ENCODE data around the gene SH3RF2. TPM values are rescaled to one million over a fixed set of nuclear protein-coding genes. Genes with fewer than 3 reads are reported as not detected.

SH3RF2 gene
- total and polyA plus RNA-seq, 9 of the 15 experiments (the other 6 are each of a cell fraction or from before 2014, with no cell fraction given), result 0.05 TPM; not detected in 8

DNA sequence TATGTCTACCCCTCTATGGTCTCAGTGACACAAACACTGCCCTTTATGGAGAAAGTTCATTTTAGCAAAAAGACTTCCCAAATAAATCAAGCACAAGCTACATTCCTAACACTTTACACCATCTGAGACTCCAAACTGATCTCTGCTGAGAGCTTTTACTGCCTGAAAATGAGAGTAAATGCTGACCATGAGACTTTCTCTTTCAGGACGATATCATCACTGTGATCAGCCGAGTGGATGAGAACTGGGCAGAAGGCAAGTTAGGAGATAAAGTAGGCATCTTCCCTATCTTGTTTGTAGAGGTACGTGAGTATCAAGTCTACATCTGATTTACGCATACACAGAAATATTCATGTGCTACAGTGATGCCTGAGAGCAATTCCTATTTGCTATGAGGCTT lies 67.5 kb downstream of the SH3RF2 start:
- POLR2A ChIA-PET, result interaction anchor here (0.7 kb wide), 1 partner anchor 54 kb away, joined by 4 read pairs; no protein-coding TSS in a partner anchor
- no peak for FAIRE-seq

GRCh38 chr5:146005264-146005663 lies 68.9 kb downstream of the SH3RF2 start:
- Histone ChIP-seq H4K20me1 (replicated peaks; ENCODE audit: control insufficient read depth, insufficient read depth, low read length) (no peaks in the 10 kb centered on the region), H2AFZ (ENCODE audit: low read depth, low read length) (no peak overlapping the region), H3K79me2 (ENCODE audit: control insufficient read depth, insufficient read depth, low read length) (no peaks in the 10 kb centered on the region), H3K27ac (ENCODE audit: extremely low read depth, low read depth, low read length) (no peak overlapping the region), H3K9ac (ENCODE audit: insufficient read depth in 1 of 2, low read depth in 2 of 2, low read length in 2 of 2) (no peak overlapping the region), H3K4me1 (replicated peaks in 1 of 2; ENCODE audit: control insufficient read depth in 2 of 2, insufficient read depth in 2 of 2, low read length in 2 of 2) (no peaks in the 10 kb centered on the region; a peak in 1 of 5 replicates), H3K27me3 (ENCODE audit: control insufficient read depth in 2 of 2, insufficient read depth in 2 of 2, low read length in 2 of 2) (no peaks in the 10 kb centered on the region), H3K4me3 (no peak overlapping the region), H3K36me3 (ENCODE audit: control insufficient read depth, insufficient read depth, low read length) (no peaks in the 10 kb centered on the region), H3K9me1 (ENCODE audit: control insufficient read depth, insufficient read depth, low read length) (no peaks in the 10 kb centered on the region), H3K9me3 (replicated peaks; ENCODE audit: control insufficient read depth, insufficient read depth, low read depth, low read length) (no peaks in the 10 kb centered on the region), H3K4me2 (ENCODE audit: insufficient read depth, low read length) (no peak overlapping the region)
- DNase-seq (ENCODE audit: extremely low read depth in 1 of 4, low spot score in 3 of 4) (no peak), FAIRE-seq (no peak), ATAC-seq (no peak)
- WGBS (ENCODE audit: insufficient coverage, low coverage, missing lambda C conversion rate), result 0% methylated on average over 1 of the region's 1 CpG
- POLR2A ChIA-PET, result no interaction called here
- in situ Hi-C loops (cut with MboI) (no loop called here), intact Hi-C loops (cut with micrococcal nuclease) (no loop called here)
- no TSS peak for BruUV-seq (replicated peaks)
- CTCF ChIA-PET (ENCODE audit: low intra/inter-chr PET ratio), result no interaction called here
- TF ChIP-seq RBM25 (IDR thresholded peaks at IDR 0.05; ENCODE audit: low read depth, low read length, severe bottlenecking) (no peak), GATAD2A (IDR thresholded peaks at IDR 0.05) (no peak), HIVEP1 (CRISPR knock-in tag; IDR thresholded peaks at IDR 0.05) (no peak), ZNF197 (CRISPR knock-in tag; IDR thresholded peaks at IDR 0.05; ENCODE audit: low read depth) (no peak), EWSR1 (IDR thresholded peaks at IDR 0.05; ENCODE audit: borderline replicate concordance, low read depth, partially characterized antibody) (no peak)
- TF ChIP-seq, protein P1, sequence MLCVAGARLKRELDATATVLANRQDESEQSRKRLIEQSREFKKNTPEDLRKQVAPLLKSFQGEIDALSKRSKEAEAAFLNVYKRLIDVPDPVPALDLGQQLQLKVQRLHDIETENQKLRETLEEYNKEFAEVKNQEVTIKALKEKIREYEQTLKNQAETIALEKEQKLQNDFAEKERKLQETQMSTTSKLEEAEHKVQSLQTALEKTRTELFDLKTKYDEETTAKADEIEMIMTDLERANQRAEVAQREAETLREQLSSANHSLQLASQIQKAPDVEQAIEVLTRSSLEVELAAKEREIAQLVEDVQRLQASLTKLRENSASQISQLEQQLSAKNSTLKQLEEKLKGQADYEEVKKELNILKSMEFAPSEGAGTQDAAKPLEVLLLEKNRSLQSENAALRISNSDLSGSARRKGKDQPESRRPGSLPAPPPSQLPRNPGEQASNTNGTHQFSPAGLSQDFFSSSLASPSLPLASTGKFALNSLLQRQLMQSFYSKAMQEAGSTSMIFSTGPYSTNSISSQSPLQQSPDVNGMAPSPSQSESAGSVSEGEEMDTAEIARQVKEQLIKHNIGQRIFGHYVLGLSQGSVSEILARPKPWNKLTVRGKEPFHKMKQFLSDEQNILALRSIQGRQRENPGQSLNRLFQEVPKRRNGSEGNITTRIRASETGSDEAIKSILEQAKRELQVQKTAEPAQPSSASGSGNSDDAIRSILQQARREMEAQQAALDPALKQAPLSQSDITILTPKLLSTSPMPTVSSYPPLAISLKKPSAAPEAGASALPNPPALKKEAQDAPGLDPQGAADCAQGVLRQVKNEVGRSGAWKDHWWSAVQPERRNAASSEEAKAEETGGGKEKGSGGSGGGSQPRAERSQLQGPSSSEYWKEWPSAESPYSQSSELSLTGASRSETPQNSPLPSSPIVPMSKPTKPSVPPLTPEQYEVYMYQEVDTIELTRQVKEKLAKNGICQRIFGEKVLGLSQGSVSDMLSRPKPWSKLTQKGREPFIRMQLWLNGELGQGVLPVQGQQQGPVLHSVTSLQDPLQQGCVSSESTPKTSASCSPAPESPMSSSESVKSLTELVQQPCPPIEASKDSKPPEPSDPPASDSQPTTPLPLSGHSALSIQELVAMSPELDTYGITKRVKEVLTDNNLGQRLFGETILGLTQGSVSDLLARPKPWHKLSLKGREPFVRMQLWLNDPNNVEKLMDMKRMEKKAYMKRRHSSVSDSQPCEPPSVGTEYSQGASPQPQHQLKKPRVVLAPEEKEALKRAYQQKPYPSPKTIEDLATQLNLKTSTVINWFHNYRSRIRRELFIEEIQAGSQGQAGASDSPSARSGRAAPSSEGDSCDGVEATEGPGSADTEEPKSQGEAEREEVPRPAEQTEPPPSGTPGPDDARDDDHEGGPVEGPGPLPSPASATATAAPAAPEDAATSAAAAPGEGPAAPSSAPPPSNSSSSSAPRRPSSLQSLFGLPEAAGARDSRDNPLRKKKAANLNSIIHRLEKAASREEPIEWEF (CRISPR knock-in tag; IDR thresholded peaks at IDR 0.05), result no peak

More for the DNA sequence above, 67.5 kb downstream of the SH3RF2 start:
- ATAC-seq (no peak), DNase-seq (ENCODE audit: extremely low read depth in 1 of 4, low spot score in 3 of 4) (no peak)
- Histone ChIP-seq H3K4me3 (no peak overlapping the region), H3K4me1 (replicated peaks in 1 of 2; ENCODE audit: control insufficient read depth in 2 of 2, insufficient read depth in 2 of 2, low read length in 2 of 2) (no peaks in the 10 kb centered on the region; a peak in 1 of 5 replicates), H3K27ac (ENCODE audit: extremely low read depth, low read depth, low read length) (no peak overlapping the region), H3K4me2 (ENCODE audit: insufficient read depth, low read length) (no peak overlapping the region), H4K20me1 (replicated peaks; ENCODE audit: control insufficient read depth, insufficient read depth, low read length) (no peaks in the 10 kb centered on the region), H3K36me3 (ENCODE audit: control insufficient read depth, insufficient read depth, low read length) (no peaks in the 10 kb centered on the region), H3K79me2 (ENCODE audit: control insufficient read depth, insufficient read depth, low read length) (no peaks in the 10 kb centered on the region), H2AFZ (ENCODE audit: low read depth, low read length) (no peak overlapping the region), H3K9me3 (replicated peaks; ENCODE audit: control insufficient read depth, insufficient read depth, low read depth, low read length) (no peaks in the 10 kb centered on the region), H3K27me3 (ENCODE audit: control insufficient read depth in 2 of 2, insufficient read depth in 2 of 2, low read length in 2 of 2) (no peaks in the 10 kb centered on the region), H3K9me1 (ENCODE audit: control insufficient read depth, insufficient read depth, low read length) (no peaks in the 10 kb centered on the region), H3K9ac (ENCODE audit: insufficient read depth in 1 of 2, low read depth in 2 of 2, low read length in 2 of 2) (no peak overlapping the region)
- no peak for TF ChIP-seq NEUROD1 (IDR thresholded peaks at IDR 0.05; ENCODE audit: borderline replicate concordance, low read depth, low read length, partially characterized antibody)
- TF ChIP-seq, protein P2, sequence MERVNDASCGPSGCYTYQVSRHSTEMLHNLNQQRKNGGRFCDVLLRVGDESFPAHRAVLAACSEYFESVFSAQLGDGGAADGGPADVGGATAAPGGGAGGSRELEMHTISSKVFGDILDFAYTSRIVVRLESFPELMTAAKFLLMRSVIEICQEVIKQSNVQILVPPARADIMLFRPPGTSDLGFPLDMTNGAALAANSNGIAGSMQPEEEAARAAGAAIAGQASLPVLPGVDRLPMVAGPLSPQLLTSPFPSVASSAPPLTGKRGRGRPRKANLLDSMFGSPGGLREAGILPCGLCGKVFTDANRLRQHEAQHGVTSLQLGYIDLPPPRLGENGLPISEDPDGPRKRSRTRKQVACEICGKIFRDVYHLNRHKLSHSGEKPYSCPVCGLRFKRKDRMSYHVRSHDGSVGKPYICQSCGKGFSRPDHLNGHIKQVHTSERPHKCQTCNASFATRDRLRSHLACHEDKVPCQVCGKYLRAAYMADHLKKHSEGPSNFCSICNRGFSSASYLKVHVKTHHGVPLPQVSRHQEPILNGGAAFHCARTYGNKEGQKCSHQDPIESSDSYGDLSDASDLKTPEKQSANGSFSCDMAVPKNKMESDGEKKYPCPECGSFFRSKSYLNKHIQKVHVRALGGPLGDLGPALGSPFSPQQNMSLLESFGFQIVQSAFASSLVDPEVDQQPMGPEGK (CRISPR knock-in tag; IDR thresholded peaks at IDR 0.05; ENCODE audit: borderline replicate concordance), result no peak
- no TSS peak for BruUV-seq (replicated peaks)
- in situ Hi-C loops (cut with MboI) (no loop called here), intact Hi-C loops (cut with micrococcal nuclease) (no loop called here)
- 3% methylated on average over 4 of the region's 4 CpGs for WGBS (ENCODE audit: insufficient coverage, low coverage, missing lambda C conversion rate)
- CTCF ChIA-PET (ENCODE audit: low intra/inter-chr PET ratio), result no interaction called here

All from K562 (cell line).